HG02884 (cell line): ENCODE results near the gene UFSP2.
A peak's percentile ranks its signal among the peaks of the same experiment; 100 is the strongest.

Source experiments
- ATAC-seq: cut with Tn5 transposase; IDR thresholded peaks from one replicate; pipeline ENCODE4 v1.9.1; 2021; ENCODE audit warnings: mild to moderate bottlenecking, moderate library complexity; ENCODE audit not compliant: unreplicated experiment

Gene UFSP2, protein sequence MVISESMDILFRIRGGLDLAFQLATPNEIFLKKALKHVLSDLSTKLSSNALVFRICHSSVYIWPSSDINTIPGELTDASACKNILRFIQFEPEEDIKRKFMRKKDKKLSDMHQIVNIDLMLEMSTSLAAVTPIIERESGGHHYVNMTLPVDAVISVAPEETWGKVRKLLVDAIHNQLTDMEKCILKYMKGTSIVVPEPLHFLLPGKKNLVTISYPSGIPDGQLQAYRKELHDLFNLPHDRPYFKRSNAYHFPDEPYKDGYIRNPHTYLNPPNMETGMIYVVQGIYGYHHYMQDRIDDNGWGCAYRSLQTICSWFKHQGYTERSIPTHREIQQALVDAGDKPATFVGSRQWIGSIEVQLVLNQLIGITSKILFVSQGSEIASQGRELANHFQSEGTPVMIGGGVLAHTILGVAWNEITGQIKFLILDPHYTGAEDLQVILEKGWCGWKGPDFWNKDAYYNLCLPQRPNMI

DNA sequence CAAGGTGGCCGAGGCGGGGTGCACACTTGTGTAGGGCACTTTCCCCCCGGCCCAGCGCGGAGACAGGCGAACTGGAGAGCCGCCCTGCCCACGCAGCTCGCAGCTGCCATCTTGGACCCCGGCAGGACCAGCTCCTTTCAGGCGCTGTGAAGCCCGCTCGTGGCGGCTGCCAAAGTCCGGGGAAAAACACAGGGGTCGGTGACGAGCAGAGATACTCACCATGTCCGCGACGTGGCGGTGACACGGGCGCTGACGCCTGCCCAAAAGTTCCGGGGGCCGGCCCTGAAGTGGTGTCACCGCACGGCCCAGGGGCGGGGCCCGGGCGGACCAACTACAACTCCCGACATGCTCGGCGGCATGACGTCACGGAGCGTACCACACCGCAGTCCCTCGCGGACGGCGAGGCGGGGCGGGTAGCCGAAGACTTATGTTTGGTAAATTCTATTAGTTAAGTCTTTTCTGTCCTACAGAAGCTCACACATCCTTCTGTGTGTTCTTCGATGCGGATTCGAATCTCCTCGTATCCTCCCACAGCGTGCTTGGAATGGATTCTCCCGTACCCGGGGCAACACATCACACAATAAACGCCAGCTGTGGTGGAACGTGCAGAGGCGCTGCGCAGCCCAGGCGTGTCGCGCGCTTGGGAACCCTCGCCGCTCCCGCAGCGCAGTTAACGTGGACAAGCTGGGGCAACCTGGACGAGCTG is at the start of gene UFSP2:
Gene UFSP2, minus strand, starts transcription at position 318 of the 706 bp plus-strand sequence. Its CDS starts 96 bp downstream, at position 222.
- ATAC-seq = peak; percentile 91

DNA sequence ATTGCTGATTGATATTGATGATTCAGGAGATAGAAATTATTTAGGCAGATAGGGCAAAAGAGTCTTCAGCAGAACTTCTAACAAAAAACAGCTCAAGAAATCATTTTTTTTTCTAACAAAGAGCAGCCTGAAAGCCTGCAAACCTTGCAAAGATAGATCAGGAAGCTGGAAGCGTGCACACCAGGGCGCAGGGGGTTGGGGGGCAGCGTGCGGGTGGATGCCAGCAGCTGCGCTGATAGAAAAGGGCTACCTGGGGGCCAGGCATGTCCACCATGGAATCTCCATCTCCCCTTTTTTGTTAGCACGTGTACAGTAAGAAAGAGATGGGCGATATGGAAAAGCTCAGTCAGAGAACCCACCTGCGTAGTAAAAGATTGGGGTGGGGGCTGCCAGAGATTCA is 47.5 kb upstream of the UFSP2 start:
- no peak for ATAC-seq

DNA sequence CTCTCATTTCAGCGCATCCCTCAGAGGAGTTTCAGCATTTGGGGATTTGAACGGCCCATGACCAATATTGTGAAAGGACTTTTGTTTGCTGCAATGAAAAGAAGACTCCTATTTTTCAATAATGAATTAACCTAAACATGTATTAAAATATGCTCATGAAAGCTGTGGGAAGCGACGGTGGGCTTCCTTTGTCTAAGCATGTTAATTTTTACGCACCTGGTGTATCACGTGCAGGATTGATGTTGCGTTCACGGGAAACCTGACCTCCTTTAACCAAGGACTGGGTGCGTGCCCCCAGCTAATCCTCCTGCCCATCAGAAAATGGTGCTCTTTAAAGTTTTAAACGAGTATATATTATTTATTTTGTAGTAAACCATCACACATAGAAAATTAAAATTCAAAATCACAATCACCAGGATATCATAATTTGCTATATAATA is 46.4 kb upstream of the UFSP2 start:
- no peak for ATAC-seq

DNA sequence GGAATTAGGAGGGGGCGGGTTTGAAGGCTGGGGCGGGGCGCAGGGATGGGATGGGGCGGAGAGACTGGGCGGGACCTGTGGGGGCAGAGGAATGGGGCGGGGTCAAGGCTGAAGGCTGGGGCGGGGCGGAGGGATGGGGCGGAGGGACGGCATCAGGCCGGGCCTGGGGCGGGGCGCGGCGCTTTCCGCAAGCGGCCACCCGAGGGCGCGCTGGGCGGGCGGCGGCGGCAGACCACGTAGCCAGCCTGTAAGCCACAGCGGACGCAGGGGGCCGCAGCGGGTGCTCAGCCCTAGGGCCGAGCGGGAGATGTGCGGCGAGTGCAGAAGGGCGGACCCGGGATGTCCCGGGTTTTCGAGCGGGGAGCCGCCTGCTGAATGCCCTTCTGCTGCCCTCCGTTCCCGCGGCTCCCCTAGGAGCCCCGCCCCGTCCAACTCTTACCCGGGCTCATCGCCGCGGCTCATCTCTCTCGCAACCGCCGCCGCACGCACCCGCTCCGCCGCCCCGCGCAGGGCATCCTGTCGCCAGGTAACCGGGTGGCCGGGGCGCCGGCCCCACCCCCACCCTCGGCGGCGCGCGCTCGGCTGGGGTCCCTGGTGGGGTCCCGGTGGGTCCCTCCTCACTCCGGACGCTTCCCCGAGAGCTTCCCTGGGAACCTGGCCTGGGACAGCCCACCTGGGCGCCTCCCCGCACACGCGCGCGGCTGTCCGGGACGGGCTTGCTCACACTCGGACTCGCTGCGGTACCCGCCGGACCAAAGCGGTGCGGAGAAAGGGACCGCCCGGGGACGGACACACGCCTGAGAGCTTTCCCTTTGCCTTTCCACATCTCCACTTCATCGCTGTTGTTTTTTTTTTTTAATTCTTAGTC is 45.7 kb upstream of the UFSP2 start, which contains the start of gene CCDC110:
Gene CCDC110, minus strand, starts transcription at position 499 of the 868 bp plus-strand sequence. Its CDS starts 50 bp downstream, at position 449.
- peak; percentile 86 for ATAC-seq

DNA sequence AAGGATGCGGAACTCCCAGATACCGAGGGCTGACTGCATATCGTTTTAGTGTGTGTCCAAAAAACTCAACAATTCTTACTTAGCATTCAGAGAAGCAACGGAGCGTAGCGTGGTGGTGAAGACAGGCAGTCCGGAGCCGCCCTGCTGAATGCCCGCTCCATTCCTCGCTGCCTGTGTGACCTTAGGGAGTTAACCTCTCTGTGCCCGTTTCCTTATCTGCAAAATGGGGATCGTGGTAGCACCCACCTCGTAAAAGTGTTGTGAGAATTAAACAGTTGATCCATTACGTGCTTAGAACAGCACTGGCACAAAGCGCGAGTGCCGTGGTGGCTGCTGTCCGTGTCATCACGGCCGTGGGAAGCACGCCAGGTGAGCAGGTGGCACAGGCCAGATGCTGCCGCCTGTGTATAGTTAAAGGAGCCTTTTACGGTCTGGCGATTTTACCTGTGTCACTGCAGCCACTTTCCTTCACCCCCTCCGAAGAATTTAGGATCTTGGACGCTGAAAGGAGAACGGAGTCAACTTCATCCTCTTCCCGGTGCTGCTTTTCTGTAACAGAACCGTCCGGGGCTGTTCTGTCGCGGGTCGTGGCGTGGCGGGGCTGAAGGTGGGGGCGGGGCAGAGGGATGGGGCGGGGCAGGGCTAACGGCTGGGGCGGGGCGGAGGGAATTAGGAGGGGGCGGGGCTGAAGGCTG is 44.9 kb upstream of the UFSP2 start:
- ATAC-seq = no peak

DNA sequence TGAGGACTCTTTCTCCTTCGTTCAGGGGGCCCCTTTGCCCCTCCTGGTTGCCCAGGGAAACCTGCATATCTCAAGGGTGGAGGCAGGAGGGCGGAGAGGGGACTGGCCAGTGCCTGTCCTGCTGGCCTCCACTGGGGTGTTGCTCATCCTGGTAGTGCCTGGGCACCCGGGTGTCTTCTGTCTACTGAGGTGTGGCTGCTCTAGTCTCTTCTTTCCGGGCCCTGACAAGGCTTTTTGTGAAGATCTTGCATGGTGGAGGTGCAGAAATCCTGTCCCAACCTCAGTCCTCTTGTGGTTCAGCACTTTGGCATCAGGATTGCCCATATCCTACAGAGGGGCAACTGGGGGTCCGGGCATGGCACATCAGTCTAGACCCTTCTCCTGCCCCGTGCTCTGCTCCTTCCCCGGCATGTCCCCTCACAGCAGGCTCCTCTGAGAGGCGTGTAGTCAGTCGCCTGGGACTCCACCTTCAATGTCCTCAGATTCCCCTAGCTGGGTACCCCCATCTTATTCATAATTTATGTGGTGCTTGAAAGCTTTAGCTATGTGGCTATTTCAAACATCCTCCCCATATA is 43.9 kb upstream of the UFSP2 start:
- no peak for ATAC-seq

DNA sequence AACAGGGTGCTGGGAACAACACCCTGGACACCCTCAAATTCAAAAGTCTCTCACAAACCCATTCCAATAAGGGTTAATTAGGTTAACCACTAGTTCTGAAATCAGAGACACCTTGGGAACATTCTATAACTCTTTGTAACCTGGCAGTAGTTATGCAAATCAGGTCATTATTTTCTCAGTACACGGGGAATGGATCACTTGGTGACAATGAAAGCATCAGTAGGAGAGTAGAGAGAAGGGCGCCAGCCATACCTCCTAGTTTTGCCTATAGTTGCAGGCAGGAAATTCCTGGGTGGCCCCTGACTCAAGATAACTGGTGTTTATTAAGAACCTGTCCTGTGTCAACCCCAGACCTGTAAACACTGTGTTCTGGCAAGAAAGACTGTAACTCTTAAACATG is 43.2 kb upstream of the UFSP2 start:
- ATAC-seq = no peak

DNA sequence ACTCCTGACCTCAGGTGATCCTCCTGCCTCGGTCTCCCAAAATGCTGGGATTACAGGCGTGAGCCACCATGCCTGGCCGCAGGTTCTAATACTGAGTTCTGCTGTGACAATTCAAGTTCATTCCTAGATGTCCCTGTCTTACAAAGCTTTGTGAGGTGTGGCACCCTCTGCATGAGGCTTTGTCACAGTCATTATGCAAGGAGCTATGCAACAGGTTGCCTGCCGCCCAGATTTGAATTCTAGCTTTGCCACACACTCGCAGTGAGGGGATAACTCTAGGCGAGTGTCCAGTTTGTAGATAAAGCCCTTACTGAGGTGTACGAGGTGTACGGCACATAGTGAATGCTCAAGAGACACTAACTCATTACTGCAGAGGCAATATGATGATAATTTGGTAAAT is 42.2 kb upstream of the UFSP2 start:
- no peak for ATAC-seq

DNA sequence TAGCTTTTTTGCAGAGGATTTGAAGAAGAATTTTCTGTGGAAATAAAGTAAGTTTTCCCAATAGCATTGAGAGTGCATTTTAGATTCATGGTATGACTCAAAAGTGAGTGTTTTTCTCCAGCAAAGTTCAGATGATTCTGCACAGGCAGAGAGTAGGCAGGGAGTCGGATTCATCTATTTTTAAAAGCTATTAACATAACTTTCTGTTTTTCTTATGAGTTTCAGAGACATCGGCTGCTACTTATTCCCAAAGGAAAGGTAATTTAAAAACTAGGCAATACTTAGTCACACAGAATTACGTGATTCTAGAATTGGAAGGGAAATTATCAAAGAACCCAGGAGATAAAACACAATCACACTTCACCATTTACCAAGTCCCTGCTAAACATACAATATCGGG is 41.3 kb upstream of the UFSP2 start:
- ATAC-seq = no peak

DNA sequence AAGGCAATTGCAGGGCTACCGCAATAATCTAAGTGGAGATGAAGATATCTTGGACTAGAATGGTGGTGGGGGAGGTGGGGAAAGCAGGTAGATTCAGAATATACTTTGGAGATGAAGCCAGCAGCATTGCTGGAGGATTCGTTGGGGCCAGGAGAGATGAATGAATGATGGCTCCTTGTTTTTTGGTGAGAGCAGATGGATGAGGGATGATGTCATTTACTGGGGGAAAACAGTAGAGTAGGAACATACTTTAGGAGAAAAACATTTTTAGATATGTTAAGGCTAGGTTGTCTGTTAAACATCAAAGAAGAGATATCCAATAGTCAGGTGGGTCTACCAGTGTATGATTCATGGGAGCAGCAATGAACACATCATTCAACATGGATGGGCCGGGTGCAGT is 39.9 kb upstream of the UFSP2 start:
- ATAC-seq = no peak

DNA sequence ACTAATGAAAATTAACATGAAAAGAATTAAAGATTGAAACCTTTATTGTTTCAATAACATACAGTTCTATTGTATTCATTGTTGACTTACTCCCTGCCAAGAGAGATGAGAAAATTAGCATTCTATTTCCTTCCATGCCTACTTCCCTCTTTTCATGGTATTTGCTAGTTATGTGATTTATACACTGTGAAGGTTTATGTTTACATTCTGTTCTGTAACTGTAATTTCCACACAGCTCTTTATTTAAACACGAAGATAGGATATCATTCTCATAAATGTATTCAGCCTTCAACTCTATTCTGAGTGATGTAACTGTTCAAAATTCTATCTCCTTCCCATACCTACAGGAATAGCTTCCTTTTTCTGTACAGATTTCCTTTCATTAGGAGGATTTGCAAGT is 39.1 kb upstream of the UFSP2 start:
- ATAC-seq = no peak

DNA sequence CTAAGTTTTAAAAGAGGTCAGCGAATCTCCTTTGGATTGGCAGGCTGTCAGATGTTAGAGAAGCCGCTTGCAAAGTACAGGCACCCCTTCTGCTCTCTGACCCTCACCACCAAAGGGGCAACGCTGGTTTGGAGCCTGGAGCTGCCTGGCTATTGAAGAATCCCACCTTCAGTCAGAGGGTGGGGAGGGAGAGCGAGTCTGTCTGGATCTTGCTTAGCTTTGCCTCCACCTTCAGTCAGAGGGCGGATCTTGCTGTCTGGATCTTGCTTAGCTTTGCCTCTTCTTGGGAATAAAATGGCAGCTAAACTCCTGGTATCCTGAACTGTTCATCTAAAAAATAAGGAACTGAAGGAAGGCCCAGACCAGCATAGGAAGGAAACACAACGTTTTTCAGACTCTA is 38.4 kb upstream of the UFSP2 start:
- ATAC-seq = no peak

DNA sequence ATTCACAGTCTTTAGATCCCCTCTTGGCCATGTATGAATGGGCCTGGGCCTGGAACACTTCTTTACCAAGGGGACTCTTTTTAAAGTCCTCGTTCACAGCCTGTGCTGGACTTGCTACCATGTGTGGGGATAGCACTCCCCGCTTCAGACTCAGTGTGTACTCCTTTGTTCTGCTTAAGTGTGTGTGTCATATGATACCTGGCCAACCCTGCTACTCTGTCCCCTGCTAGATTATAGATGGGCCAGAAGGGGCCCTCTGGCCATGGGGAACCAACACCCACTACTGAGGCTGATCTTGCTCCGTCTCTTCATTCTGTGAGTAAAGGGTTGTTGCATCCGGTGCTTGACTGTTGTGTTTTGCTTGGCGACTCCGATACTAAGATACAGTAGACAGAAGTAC is 37.8 kb upstream of the UFSP2 start:
- no peak for ATAC-seq

DNA sequence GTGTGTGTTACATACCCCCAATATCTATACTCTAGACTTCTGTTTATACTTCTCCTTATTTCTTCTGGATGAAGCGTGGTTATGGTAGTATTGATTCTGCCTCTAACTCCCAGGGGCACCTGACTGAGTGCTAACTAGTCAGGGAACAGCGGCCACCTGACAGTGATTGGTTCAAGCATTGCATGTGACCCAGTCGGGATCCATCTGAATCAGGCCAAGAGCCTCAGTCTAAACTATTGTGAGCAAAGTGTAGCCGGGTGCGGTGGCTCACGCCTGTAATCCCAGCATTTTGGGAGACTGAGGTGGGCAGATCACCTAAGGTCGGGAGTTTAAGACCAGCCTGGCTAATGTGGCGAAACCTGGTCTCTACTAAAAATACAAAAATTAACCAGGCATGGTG is 35.8 kb upstream of the UFSP2 start:
- ATAC-seq = no peak

DNA sequence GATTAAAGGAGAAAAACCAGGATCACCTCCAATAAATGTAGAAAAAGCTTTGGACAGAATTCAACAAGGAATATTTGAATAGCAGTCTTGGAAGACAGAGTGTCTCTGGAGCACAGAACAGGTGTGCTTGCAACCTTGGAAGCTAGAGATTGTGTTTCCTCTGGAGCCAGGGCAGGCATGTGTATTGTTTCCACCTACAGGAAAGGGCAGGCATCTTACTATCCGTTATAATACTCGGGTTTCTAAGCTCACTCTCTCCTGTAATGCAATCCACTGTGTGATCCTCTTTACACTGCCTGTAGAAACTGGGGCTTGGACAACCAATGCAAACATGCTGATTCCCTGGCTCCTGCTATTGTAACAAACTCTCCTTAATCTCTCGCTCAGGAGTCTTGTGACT is 31.4 kb upstream of the UFSP2 start:
- no peak for ATAC-seq

DNA sequence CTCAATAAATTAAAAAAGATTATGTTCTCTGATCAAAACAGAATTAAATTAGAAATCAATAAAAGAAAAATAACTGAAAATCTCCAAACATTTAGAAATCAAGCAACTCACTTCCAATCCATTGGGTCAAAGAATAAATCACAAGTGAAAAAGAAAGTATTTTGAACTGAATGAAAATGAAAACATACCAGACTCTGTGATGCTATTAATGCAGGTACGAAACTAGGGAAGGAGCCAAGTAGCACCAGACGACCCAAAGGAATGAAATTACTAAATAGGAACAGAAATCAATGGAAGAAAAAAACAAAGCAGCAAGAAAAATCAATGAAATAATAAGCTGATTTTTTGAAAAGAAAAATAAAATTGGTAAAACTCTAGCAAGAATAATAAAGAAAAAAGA is 30.4 kb upstream of the UFSP2 start:
- ATAC-seq = no peak

DNA sequence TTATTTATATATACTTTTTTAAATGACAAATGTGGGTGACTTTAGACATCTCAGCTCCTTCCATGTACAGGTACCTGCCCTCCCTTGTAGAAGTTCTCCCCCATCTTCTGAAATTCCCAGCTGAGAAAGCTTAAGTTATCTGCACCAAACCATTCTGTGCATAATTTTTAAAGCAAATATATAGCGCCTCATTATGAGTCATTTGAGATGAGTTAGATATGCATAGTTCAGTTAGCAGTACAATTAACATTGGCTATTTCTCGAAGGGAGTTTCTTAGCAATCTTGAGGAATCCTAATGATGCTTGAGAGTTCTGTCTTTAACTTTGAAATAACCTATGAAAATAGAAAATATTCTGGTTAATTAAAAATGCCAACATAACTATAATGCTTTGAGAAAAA is 19.4 kb upstream of the UFSP2 start:
- ATAC-seq = no peak

DNA sequence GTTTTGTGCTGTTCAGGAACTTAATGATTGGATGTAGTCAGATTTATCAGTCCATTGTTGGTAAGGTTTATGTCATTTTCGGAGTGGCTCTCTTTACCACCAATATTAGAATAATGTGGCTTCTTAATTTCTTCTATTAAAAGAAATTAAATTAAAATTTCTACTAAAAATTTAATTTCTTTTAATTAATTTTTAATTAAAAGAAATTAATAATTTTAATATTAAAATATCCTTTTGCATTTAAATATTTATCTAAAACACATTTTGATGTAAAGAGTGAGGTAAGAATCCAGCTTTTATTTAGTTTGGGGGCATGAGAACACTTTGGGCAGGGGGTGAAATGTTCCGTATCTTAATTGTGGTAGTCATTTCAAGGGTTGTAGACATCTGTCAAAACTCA is 15.7 kb upstream of the UFSP2 start:
- no peak for ATAC-seq

DNA sequence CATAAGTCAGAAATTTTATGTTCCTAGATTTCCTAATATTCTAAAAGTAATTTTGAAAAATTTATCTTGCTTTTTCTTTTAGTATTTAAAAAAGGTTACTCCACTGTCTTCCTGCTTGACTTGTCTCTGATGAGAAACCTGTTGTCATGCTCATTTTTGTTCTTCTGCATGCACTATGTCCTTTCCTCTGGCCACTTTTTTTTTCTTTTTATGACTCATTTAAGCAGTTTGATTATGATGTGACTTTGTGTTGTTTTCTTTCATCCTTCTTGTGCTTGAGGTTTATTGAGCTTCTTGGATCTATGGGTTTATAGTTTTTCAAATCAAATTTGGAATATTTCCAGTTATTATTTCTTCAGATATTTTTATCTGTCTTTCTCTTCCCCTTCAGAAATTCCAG is 12.0 kb upstream of the UFSP2 start:
- ATAC-seq = peak; percentile 97

DNA sequence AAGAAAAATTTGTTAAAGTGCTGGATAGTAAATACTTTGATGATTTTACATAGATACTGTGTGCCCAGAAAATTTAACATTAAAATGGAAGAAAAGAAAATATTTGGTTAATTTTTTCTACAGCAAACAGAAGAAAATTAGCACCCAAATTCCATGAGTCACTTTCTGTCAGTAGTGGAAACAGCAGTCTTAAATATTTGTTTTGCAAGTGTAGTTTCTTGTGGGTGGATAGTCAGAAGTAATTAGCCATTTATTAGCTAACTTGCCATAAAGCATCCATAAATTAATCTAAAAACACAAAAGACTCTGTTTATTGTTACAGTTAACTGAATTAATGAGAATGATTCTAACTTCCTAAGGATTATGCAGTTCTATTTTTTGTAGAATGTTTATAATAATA is 9.7 kb upstream of the UFSP2 start:
- no peak for ATAC-seq
